ENCODE measurements around the gene DNAJC7. TPM values are rescaled to one million over a fixed set of nuclear protein-coding genes. Genes with fewer than 3 reads are reported as not detected.

The DNAJC7 gene
- total and polyA plus RNA-seq, 9 of the 15 experiments (the other 6 are each of a cell fraction or from before 2014, with no cell fraction given) = 85.8 to 262 (median 157) TPM

DNA sequence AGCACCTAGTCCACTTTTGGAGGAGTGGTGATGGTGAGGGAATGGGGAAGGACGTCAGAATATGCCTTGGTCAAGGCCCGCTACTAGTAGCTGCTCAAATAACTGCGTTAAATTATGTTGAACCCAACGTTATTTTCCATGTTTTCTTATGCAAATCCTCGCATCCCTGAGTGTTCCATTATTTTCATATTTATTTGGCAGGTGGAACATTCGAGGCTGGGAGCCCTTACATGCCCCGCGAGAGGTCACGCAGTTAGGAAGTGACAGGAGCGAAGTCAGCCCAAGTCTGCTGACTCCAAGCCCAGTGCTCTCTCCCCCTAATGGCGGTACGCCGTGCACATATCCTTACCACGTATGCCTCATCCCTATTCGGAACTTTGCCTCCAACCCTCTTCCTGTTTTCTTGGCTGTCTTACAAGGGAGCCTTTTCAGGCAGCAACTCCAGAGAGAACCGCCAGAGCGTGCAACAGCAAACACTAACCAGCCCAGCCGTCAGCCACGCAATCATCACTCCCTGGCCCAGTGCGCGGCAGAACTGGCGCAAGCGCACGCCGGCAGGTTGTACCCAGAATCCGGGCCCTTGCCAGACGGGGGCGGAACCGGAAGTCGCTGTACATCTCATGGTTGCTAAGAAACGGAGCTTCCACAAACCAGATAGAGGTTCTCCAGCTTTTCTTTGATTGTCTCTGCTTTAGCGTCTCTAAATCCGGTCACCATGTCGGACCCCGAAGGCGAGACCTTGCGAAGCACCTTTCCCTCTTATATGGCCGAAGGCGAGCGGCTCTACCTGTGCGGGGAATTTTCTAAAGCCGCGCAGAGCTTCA is 87.0 kb downstream of the DNAJC7 start, which contains the start of gene ODAD4 (continued):
- TF ChIP-seq SRSF9 (IDR thresholded peaks at IDR 0.05; ENCODE audit: borderline replicate concordance, low read depth, low read length) = no peak
- no peak for TF ChIP-seq SAFB2 (IDR thresholded peaks at IDR 0.05; ENCODE audit: borderline replicate concordance, low read depth, low read length, severe bottlenecking)
- no peak for TF ChIP-seq HMG20B (CRISPR knock-in tag; IDR thresholded peaks at IDR 0.05)
- TF ChIP-seq NCOA2 (IDR thresholded peaks at IDR 0.05; ENCODE audit: partially characterized antibody in 2 of 2) = no peak
- TF ChIP-seq FOXA1 (IDR thresholded peaks at IDR 0.05; ENCODE audit: borderline replicate concordance) = no peak
- TF ChIP-seq, protein P1, sequence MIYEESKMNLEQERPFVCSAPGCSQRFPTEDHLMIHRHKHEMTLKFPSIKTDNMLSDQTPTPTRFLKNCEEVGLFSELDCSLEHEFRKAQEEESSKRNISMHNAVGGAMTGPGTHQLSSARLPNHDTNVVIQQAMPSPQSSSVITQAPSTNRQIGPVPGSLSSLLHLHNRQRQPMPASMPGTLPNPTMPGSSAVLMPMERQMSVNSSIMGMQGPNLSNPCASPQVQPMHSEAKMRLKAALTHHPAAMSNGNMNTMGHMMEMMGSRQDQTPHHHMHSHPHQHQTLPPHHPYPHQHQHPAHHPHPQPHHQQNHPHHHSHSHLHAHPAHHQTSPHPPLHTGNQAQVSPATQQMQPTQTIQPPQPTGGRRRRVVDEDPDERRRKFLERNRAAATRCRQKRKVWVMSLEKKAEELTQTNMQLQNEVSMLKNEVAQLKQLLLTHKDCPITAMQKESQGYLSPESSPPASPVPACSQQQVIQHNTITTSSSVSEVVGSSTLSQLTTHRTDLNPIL (CRISPR knock-in tag; IDR thresholded peaks at IDR 0.05) = no peak
- TF ChIP-seq, protein P2, sequence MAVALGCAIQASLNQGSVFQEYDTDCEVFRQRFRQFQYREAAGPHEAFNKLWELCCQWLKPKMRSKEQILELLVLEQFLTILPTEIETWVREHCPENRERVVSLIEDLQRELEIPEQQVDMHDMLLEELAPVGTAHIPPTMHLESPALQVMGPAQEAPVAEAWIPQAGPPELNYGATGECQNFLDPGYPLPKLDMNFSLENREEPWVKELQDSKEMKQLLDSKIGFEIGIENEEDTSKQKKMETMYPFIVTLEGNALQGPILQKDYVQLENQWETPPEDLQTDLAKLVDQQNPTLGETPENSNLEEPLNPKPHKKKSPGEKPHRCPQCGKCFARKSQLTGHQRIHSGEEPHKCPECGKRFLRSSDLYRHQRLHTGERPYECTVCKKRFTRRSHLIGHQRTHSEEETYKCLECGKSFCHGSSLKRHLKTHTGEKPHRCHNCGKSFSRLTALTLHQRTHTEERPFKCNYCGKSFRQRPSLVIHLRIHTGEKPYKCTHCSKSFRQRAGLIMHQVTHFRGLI (CRISPR knock-in tag; IDR thresholded peaks at IDR 0.05) = no peak
- TF ChIP-seq, protein P3, sequence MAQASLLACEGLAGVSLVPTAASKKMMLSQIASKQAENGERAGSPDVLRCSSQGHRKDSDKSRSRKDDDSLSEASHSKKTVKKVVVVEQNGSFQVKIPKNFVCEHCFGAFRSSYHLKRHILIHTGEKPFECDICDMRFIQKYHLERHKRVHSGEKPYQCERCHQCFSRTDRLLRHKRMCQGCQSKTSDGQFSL (CRISPR knock-in tag; IDR thresholded peaks at IDR 0.05) = no peak
- TF ChIP-seq, protein P3 (tag; IDR thresholded peaks at IDR 0.05) = no peak
- TF ChIP-seq, protein P4, sequence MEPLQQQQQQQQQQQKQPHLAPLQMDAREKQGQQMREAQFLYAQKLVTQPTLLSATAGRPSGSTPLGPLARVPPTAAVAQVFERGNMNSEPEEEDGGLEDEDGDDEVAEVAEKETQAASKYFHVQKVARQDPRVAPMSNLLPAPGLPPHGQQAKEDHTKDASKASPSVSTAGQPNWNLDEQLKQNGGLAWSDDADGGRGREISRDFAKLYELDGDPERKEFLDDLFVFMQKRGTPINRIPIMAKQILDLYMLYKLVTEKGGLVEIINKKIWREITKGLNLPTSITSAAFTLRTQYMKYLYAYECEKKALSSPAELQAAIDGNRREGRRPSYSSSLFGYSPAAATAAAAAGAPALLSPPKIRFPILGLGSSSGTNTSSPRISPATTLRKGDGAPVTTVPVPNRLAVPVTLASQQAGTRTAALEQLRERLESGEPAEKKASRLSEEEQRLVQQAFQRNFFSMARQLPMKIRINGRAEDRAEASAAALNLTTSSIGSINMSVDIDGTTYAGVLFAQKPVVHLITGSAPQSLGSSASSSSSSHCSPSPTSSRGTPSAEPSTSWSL (CRISPR knock-in tag; IDR thresholded peaks at IDR 0.05; ENCODE audit: borderline replicate concordance) = no peak
- TF ChIP-seq ZBTB8A (IDR thresholded peaks at IDR 0.05; ENCODE audit: partially characterized antibody) = no peak
- TF ChIP-seq, protein P5, sequence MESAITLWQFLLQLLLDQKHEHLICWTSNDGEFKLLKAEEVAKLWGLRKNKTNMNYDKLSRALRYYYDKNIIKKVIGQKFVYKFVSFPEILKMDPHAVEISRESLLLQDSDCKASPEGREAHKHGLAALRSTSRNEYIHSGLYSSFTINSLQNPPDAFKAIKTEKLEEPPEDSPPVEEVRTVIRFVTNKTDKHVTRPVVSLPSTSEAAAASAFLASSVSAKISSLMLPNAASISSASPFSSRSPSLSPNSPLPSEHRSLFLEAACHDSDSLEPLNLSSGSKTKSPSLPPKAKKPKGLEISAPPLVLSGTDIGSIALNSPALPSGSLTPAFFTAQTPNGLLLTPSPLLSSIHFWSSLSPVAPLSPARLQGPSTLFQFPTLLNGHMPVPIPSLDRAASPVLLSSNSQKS (CRISPR knock-in tag; IDR thresholded peaks at IDR 0.05) = no peak
- no peak for TF ChIP-seq BRF1 (IDR thresholded peaks at IDR 0.05; ENCODE audit: borderline replicate concordance, extremely low read depth, insufficient read length)
- 0 out of 2 replicates have a peak, but pooled peaks have one; percentile 55 for TF ChIP-seq CBX5 (IDR thresholded peaks at IDR 0.05; ENCODE audit: borderline replicate concordance, low read depth)
- peak; percentile 90 for TF ChIP-seq ADNP (tag; IDR thresholded peaks at IDR 0.05)
- TF ChIP-seq HMGN3 (IDR thresholded peaks at IDR 0.05; ENCODE audit: borderline replicate concordance, extremely low read depth, insufficient read length, low read depth, low read length) = no peak
- TF ChIP-seq, protein P6, sequence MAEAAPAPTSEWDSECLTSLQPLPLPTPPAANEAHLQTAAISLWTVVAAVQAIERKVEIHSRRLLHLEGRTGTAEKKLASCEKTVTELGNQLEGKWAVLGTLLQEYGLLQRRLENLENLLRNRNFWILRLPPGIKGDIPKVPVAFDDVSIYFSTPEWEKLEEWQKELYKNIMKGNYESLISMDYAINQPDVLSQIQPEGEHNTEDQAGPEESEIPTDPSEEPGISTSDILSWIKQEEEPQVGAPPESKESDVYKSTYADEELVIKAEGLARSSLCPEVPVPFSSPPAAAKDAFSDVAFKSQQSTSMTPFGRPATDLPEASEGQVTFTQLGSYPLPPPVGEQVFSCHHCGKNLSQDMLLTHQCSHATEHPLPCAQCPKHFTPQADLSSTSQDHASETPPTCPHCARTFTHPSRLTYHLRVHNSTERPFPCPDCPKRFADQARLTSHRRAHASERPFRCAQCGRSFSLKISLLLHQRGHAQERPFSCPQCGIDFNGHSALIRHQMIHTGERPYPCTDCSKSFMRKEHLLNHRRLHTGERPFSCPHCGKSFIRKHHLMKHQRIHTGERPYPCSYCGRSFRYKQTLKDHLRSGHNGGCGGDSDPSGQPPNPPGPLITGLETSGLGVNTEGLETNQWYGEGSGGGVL (CRISPR knock-in tag; IDR thresholded peaks at IDR 0.05) = no peak
- no peak for TF ChIP-seq SMAD1 (IDR thresholded peaks at IDR 0.05; ENCODE audit: low read depth, low read length, partially characterized antibody)
